Anterior cingulate cortex (tissue), 58 donors: ENCODE results near the gene BCKDHB.

ENCODE experiments used
- DNase-seq, 58 donors: peaks; one replicate each; lab custom pipeline; 2025; lab: John Stamatoyannopoulos, UW

BCKDHB gene

DNA sequence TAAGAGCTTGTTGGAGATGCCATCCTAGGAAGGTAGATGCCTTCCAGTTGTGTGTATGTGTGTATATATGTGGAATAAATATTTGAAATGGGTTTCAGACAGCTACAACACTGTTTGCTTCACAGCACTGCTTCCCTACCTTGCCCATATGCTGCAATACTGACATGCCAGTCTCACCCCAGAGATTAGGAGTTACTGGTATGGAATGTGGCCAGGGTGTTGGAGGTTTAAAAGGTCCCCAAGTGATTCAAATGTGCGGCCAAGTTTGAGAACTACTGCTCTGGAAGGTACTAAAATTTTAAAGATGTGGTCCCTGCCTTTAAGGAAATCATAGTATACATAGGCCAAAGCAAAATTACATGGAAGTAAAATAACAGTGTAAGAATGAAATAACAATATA is 39.5 kb downstream of the BCKDHB start:
- no peak for DNase-seq

DNA sequence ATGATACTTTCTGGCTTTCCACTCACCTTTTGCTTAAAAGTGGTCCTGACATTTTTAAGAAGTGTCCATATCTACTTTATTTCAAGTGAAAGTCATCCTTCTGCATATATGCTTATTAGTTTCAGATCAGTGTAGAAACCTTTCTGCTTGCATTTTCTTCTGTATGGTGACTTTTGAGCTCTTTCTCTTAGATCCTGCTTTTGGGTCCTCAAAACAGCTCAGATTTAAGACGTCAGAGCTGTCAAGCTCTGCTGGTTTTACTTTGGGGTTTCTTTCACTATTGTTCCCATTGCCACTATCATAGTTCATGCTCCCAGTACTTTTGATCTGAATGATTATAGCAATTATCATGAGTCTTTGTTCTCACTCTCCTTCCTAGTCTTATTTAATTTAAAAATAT is 41.7 kb downstream of the BCKDHB start:
- DNase-seq: no peak

DNA sequence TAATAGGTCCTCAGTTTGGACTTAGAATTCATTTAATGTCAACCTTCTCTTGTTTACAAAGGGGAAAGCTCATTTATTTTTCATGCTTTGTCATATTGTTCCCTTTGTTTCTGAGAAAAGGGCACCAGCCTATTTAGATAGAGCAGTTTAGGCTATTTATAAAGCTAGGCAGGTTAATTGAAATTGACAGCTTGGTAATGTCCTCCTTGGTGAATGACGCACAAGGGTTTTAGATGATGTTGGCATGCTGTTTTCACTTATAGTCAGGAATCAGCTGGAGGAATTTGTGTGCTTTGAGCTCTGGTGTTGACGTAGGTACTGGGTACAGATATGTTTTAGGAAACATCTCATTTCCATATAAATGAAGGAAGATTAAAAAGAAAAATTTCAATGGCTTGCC is 45.2 kb downstream of the BCKDHB start:
- DNase-seq: no peak

DNA sequence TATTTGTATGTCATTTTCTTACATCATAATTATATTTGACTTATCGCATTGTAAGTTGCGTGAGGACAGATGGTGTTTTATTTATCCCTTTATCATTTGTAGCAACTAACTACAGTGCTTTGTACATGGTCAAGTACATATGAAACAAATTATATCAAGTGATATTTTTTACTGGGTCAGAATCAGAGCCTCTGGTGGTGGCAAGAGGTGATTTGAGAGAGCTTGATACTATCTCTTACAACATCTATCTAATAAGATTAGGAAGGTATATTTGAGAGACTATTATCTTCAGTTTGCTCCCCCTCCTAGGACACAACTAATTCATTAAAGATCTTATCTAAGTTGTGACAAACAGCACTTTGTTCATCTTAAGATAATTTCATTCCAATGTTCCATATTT is 47.7 kb downstream of the BCKDHB start:
- no peak for DNase-seq

DNA sequence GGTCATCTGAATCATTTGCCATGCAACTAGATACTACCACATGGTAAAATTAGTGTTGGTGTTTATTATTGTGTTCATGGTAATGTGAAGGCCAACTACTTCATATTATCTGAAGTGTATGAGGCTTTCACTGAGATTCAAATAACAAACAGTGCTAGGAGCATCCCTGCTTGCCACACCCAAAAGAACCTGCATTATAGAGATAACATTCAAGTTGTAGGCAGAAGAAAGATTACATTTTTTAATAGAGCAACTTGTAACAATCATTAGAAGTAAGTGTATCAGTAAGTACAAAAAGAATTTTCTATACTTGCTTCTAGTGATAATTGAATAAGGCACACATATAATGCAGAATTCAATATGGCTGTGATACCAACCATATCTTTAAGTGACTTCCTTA is 49.8 kb downstream of the BCKDHB start:
- no peak for DNase-seq

DNA sequence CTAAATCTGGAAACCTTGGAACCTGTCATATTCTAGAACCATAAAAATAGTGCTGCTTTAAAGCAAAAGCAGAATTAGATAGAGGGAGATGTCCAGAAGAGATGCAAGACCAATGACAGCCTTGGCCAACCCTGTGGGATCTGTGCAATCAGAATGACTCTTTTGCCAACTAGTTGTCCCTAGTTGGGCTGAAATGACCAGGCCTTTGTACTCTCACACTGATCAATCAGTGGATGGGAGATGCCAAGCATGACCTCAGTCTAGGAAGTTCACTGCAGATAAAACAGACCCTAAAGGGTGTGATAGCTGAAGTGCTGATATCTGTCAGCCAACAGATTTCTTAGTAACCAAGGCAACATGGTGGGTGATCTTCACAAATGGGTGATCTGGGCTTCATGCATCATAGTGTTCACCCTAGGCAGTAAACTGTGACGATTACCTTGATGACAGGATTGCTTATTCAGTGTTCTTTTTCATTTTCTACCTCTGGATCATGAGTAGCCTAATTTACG is 52.1 kb downstream of the BCKDHB start:
- DNase-seq: no peak

DNA sequence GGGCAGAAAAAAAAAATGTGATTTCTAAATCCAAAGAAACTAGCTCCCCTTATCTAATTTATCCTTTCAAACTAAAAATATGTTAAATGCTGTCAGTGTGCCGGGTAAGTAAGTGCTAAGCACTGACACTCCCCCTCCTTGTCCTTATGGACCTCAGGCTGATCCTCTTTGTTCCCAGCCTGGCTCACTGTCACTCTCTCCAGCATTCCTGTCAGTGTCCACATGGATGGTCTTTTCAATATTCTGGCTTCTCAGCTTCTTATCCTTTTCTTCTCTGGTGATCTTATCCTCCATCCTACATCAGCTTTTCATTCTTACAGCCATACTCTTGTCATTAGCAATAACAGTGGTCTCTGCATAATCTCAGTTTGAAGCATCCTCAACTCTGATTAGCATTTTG is 55.0 kb downstream of the BCKDHB start:
- DNase-seq: no peak

DNA sequence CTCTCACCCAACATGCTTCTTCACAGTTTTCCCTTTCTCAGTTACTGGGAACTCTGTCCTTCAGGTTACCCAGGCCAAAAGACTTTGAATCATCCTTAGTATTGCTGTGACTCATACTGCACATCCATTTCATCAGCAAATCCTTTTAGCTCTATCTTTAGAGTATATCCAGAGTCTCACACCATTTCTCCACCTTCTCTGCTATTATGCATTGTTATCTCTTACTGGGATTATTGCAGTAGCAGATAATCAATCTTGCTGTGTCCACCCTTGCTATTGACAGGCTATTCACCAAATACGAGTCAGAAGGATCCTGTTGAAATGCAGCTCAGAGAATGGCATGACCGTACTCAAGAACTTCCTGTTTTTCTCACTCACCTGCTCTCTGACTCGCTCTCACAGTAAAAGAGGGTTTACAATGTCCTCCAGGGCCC is 57.3 kb downstream of the BCKDHB start:
- no peak for DNase-seq

DNA sequence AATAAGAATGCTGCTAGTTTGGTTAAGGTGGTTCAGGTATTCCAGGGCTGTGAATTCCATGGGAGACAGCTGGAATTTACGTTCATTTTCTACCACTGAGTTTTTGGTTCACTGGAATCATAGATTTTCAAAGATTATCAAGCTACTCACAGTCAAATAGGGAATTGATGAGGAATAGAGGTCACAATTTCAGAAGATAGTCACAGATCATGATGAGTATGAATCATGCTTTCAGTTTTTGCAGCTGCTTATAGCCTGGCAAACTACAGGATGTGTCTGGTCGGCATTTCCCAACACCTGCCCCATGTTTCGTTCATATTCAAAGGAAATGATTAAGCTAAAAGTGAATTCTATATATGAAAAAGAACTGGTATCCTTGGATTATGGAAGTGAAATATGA is 58.7 kb downstream of the BCKDHB start:
- DNase-seq: no peak

DNA sequence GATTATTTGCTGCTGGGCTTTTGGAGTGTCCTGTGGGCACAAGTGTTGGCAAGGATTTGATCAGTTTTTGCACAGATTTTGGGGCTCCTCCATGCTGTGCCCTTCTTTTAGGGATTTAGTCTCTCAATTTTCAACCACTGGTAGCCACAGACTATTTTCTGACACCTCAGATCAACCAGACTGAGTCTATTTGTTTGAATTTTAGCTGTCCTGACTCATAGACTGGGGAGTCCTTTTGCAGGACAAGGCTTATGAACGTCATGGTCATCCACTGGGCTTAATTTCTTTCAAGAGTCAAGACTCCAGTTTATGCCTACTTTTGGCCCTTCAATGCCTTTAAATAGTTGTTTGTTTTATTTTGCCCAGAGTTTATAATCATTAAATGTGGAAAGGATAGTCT is 59.3 kb downstream of the BCKDHB start:
- no peak for DNase-seq

DNA sequence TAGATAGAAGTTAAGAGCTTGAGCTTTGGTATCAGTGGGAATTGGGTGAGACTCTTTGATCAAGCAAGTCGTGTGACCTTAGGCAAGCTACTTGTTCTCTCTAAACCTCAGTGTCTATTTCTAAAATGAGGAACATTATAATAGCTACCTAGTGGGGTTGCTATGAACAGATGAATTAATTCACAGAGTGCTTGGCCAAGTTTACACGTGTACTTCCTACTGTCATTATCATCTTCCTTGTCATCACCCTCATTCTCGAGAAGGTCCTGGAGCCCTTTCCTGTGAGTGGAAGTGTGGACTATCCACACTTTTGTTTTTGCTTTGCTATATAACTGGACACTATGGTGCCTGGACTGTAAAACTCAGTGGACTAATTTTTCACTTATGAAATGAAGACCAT is 64.0 kb downstream of the BCKDHB start:
- DNase-seq: no peak

DNA sequence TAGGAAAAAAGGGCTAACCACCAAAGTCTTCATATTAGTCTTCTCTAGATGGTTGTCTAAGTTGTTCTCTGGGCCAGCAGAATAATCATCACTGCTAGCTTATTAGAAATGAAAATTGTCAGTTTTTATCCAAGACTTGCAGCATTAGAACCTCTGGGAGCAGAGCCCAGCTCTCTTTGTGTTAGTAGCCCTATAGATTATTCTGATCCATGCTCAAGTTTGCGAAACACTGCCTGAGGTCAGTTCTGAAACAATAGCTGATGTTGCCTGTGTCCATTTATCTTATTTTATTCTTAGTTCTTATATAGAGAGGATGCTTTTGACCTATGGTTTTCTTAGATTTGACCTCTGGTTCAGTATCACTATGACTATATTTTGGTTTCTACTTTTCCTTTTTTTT is 66.9 kb downstream of the BCKDHB start:
- no peak for DNase-seq

DNA sequence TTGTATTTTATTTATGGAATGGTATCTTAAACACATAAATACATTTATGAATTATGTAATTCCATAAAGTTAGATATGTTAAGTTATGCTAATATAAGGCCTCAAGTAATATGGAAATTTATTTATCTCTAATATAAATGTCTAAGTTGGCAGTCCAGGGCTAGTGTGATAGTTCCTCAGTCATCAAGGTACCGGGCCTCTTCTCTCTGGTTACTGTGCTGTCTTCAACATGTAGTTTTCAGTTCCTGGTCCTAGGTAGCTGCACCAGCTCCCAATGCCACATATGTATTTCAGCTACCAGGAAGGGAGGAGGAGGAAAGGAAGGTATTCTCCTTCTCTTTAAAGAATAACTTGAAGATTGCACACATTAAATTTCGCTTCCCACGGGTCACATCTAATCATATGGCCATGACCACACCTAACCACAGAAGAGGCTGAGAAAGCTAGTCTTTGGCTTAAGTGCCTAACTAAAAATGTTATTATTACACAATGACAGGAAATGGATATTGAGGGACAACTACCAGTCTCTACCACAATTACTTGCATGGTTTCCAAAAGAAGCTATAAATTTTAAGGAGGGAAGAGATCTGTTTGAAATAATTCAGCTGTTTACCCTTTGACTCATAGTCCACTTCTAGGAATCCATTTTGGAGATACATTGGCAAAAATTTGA is 68.6 kb downstream of the BCKDHB start:
- no peak for DNase-seq

DNA sequence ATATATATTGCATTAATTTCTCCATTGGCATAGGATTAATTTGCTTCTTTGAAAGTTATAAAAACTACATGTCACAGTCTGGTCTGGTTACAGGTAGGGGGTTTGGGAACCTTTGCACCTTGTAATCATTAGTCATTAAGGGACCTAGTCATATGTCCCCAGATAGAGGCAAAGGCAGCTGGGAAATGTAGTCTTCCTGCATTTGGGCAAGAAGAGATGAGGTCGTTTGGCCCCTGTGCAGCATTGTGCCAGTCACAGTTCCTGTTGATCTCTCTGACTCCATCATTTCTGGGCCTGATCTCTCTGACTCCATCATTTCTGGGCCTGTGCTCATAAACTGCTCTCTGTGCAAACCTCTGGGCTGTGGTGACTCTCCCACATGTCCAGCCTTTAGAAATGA is 73.2 kb downstream of the BCKDHB start:
- no peak for DNase-seq

DNA sequence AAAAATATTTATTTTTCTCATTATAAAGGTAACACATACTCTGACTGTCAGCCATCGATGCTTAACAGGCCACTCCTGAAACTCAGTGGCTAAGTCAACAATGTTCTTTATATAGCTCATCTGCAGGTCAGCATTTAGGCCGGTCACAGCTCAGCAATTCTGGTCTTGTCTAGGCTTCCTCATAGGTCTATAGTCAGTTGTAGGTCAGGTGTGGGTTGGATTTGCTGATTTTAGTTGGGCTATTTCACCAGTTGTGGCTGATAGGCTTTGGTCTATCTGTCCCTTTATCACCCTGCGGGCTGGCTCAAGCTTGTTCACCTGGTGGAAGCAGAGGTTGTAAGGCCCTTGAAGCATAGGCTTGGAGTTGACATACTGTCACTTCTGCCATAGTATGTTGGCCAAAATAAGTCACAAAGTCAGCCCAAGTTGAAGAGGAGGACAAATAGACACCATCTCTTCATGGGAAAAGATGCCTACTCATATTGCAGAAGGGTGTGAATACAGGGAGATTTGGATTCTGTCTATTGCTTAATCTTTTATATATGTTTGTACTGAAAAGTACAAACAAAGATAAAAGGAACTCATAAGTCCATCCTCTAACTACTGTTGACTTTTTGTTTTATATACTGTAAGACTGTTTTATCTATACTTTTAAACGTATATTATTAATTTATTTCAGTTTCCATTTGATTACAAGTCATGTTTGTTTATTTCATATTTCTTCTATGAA is 75.0 kb downstream of the BCKDHB start:
- no peak for DNase-seq

DNA sequence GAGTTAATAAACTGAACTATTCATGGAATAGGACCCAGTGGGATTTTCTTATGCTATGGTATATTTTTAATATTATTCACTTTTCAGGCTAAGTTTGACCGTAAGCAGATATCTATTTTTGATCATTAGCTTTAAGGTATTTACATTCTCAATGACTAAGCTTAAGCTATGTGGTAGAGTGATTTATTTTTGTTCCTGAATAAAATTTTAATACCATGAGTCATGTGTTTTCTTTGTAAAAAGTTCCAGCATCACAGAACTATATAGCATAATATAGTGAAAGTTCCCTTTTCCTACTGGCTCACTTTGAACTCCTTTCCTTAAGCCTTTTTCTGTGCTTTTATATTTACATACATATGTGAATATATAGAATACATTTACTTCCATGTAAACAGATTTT is 75.8 kb downstream of the BCKDHB start:
- DNase-seq: no peak

DNA sequence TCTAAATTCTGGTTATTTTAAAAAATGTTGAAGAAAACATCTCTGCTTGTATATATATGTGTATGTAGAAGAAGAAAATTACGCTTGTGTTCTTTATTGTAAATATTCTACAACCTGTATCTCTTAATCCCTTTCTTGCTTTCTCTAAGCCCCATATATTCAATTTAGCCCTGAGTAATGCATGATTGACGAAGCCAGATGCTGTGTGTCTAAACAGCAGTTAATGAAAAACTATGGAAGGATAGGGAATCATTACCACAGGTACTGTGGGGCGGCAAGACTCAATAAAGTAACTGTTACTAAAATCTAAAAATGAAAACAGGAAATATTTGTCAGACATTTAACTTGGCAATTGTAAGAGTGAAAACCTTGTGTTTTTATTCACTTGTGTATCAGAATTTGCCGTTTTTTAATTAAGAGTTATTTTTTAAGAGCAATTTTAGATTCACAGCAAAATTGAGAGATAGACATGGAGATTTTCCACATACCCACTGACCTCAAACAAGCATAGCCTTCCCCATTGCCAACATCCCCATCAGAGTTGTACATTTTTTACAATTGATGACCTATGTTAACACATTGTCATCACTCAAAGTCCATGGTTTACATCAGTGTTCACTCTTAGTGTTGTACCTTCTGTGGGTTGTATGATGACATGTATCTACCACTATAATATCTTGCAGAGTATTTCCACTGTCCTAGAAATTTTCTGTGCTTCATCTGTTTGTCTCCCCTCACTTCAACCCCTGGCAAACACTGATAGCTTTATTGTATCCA is 76.7 kb downstream of the BCKDHB start:
- DNase-seq: no peak

DNA sequence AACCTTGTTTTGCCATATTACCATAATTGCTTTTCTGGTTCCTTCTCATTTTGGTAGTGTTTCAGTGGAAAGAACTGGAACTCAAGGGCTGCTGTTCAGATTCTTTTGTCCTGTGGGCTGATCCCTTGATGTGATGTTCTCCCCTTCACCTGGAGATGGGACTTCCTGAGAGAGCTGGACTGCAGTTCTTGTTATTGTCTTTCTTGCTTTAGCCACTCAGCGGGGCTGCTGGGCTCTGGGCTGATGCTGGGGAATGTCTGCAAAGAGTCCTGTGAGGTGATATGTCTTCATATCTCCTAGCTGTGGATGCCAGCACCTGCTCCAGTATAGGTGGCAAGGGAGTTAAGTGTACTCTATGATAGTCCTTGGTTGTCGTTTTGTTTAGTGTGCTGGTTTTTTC is 79.0 kb downstream of the BCKDHB start:
- no peak for DNase-seq

DNA sequence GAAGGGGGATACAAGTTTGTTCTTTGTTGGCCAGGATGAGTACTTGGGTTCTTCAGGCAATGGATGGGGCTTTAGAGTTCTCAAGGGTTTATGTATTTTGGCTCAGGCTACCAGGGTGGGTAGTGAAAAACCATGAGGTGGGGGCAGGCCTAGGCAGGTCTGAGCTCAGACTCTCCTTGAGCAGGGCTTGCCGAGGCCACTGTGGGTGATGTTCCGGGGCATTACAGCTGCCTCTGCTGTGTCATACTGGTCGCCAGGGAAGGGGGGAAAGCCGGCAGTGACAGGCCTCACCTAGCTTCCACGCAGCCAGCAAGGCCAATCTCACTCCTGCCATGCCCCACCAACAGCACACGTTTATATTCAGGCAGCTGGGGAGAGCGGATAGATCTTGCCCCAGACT is 79.6 kb downstream of the BCKDHB start:
- no peak for DNase-seq

DNA sequence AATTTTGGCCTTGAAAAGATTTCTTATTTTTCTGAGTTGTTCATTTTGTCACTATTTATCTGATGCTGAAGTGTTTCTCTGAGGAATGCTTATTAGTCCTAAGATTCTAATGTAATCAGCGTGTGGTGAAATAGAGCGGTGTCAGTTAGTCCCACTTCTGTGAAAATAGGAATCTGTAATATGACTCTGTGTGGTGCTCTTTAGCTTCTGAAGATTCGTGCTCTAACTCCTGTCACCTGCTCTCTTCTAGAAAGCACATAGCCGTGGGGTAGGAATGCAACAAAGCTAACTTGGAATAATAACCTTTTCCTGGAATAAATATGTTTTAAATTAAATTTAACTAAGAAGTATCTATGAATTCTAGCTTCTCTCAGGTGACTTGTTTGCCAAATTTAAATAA is 90.4 kb downstream of the BCKDHB start:
- no peak for DNase-seq

DNA sequence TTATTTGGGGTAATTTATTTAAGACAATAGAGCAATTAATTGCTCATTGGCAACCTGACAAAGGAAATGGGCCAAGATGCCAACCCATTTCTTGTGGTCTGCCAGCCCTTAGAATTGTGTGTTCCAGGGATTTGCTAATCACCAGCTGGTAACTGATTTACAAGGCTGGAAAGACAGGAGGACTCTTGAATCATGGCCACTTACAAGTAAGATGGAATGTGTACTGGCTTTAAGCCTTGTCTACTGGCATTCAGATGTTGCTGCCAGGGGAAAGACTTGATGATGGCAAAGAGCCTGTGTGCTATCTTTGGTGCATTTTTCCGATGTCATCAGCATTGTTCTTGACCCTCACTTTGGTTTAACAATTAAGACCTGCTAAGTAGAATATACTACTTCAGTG is 91.0 kb downstream of the BCKDHB start:
- DNase-seq: peak in 6 of 58 donors; percentile 2 to 25 (median 5)
